ENCODE measurements around the gene DDO. TPM values are rescaled to one million over a fixed set of nuclear protein-coding genes. Genes with fewer than 3 reads are reported as not detected.

DDO gene
- total RNA-seq, 4 donors from 2014 or later: 1.4 to 3.6 (median 2.3) TPM

- Histone ChIP-seq H3K4me1 (peaks cover 8 to 76% (median 8%) of the 10 kb centered on the region in 3 donors), H3K36me3 (no peaks in the 10 kb centered on the region), H3K4me3 (peak overlapping the region; percentile 36 to 72), H3K27me3 (no peaks in the 10 kb centered on the region), H3K9me3 (no peaks in the 10 kb centered on the region), H3K27ac (peak overlapping the region; percentile 75 to 98 (median 96))
- no peak for TF ChIP-seq CTCF (IDR thresholded peaks at IDR 0.05)
- no peak for TF ChIP-seq POLR2A (IDR thresholded peaks at IDR 0.05)
- no peak for TF ChIP-seq EP300 (IDR thresholded peaks at IDR 0.05)
- no peak for TF ChIP-seq POLR2AphosphoS5 (IDR thresholded peaks at IDR 0.05)
- peak; percentile 11 for ATAC-seq
- 18 to 25% methylated on average over 2 to 4 of the region's 14 CpGs for WGBS, 2 donors (ENCODE audit: low coverage in 1 of 2)
Observed at GRCh38 chr6:110357298-110357663, 58.1 kb downstream of the DDO start.

- H3K27ac ChIP-seq: peak overlapping the region; percentile 75 to 98 (median 96)
- H3K27me3 ChIP-seq: no peaks in the 10 kb centered on the region
- 34 to 48% methylated on average over 3 to 15 of the region's 15 CpGs for WGBS, 2 donors (ENCODE audit: low coverage in 1 of 2)
- no peaks in the 10 kb centered on the region for H3K9me3 ChIP-seq
- ATAC-seq: no peak
- TF ChIP-seq EP300 (IDR thresholded peaks at IDR 0.05): no peak
- no peak for TF ChIP-seq CTCF (IDR thresholded peaks at IDR 0.05)
- TF ChIP-seq POLR2AphosphoS5 (IDR thresholded peaks at IDR 0.05): no peak
- TF ChIP-seq POLR2A (IDR thresholded peaks at IDR 0.05): no peak
- H3K36me3 ChIP-seq: no peaks in the 10 kb centered on the region
- H3K4me1 ChIP-seq: peaks cover 8 to 81% (median 13%) of the 10 kb centered on the region in 3 donors
- peak overlapping the region; percentile 36 to 72 for H3K4me3 ChIP-seq
Observed at GRCh38 chr6:110356778-110357177, 58.6 kb downstream of the DDO start.

- Histone ChIP-seq H3K9me3 (no peaks in the 10 kb centered on the region), H3K4me1 (peaks cover 8 to 92% (median 16%) of the 10 kb centered on the region in 3 donors), H3K27ac (peak overlapping the region; percentile 50 to 98 (median 96)), H3K27me3 (no peaks in the 10 kb centered on the region), H3K36me3 (no peaks in the 10 kb centered on the region), H3K4me3 (no peak overlapping the region)
- TF ChIP-seq CTCF (IDR thresholded peaks at IDR 0.05) (no peak), POLR2A (IDR thresholded peaks at IDR 0.05) (no peak), EP300 (IDR thresholded peaks at IDR 0.05) (no peak), POLR2AphosphoS5 (IDR thresholded peaks at IDR 0.05) (no peak)
- ATAC-seq: no peak
- 50 to 52% methylated on average over 1 to 2 of the region's 2 CpGs for WGBS, 2 donors (ENCODE audit: low coverage in 1 of 2)
Observed at GRCh38 chr6:110355727-110356126, 59.6 kb downstream of the DDO start.

- TF ChIP-seq POLR2A (IDR thresholded peaks at IDR 0.05): no peak
- TF ChIP-seq EP300 (IDR thresholded peaks at IDR 0.05): no peak
- TF ChIP-seq CTCF (IDR thresholded peaks at IDR 0.05): no peak
- no peak for TF ChIP-seq POLR2AphosphoS5 (IDR thresholded peaks at IDR 0.05)
- Histone ChIP-seq H3K27me3 (no peaks in the 10 kb centered on the region), H3K4me3 (no peak overlapping the region), H3K27ac (peak overlapping the region; percentile 50 to 98 (median 96)), H3K9me3 (no peaks in the 10 kb centered on the region), H3K36me3 (no peaks in the 10 kb centered on the region), H3K4me1 (peaks cover 8 to 92% (median 16%) of the 10 kb centered on the region in 3 donors)
- no peak for ATAC-seq
- 48 to 68% methylated on average over 2 of the region's 2 CpGs for WGBS, 2 donors (ENCODE audit: low coverage in 1 of 2)
Observed at GRCh38 chr6:110355022-110355421, 60.4 kb downstream of the DDO start.

GRCh38 chr6:110354153-110354552, 61.2 kb downstream of the DDO start:
- no peaks in the 10 kb centered on the region for H3K27me3 ChIP-seq
- TF ChIP-seq POLR2AphosphoS5 (IDR thresholded peaks at IDR 0.05) (no peak), CTCF (IDR thresholded peaks at IDR 0.05) (no peak), EP300 (IDR thresholded peaks at IDR 0.05) (no peak), POLR2A (IDR thresholded peaks at IDR 0.05) (no peak)
- peak overlapping the region; percentile 47 to 98 (median 96) for H3K27ac ChIP-seq
- H3K4me1 ChIP-seq: peaks cover 8 to 92% (median 16%) of the 10 kb centered on the region in 3 donors
- WGBS, 2 donors (ENCODE audit: low coverage in 1 of 2): 49 to 69% methylated on average over 2 of the region's 2 CpGs
- H3K9me3 ChIP-seq: no peaks in the 10 kb centered on the region
- ATAC-seq: no peak
- no peaks in the 10 kb centered on the region for H3K36me3 ChIP-seq
- no peak overlapping the region for H3K4me3 ChIP-seq

All from gastroesophageal sphincter (tissue), 4 donors.